ENCODE data around the gene TAP2.
"Not testable (repeated sequence)": the region's sequence is repeated elsewhere in the genome, so short reads cannot be mapped to it uniquely, and the experiment has no call there.

The TAP2 gene

DNA sequence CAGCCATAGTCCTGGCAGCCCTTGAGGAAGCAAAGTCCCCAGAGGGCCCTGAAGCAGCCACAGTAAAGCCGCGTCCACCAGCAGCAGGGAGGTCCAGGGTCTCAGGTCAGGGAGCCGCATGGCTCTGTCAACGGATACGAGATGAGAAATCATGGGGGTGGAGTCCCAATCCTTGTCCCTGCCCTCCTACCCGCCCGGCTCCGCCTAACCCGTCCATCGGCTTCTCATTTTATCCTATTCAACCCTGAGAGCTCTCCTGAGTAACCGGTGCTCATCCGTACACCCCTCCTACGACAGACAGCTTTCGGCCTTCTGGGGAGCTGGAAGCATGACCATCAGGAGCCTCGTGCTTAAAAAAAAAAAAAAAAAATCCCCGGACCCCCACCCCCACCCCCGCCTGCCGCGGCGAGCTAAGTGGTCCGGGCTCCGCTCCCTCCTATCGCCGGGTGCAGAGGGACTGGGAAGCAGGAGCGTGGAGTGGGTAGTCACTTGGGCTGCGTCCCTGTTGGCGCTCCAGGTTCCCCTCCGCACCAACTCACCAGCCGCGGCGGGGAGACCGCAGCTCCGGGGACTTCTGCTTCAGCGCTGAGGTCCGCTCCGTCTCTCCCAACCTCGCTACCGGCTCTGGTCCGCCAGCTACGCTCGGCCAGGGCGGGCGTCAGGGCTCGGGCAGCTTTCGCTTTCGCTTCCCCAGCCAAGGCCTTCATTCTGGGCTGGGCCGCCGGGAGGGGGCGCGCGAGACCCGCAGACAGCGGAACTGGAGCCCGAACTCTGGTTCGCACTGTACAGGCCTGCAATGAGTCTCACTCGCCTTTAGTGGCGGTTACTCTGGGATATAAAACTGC is at the start of gene TAP2:
TAP2 (minus strand) TSS at position 626 of the 845 bp plus-strand sequence; CDS start at position 120, 506 bp downstream.
- Histone ChIP-seq H3K27ac (ENCODE audit: low read length) (peak within 1 kb of the TSS; percentile 74), H3K27me3 (ENCODE audit: low read depth, low read length) (no peaks in the 10 kb centered on the region), H3K4me1 (ENCODE audit: control insufficient read depth in 1 of 2, insufficient read depth in 2 of 2, low read length in 2 of 2) (peaks cover 10 to 20% of the 10 kb centered on the region in 2 donors), H3K4me3 (ENCODE audit: low read depth in 1 of 2, low read length in 2 of 2) (peak within 1 kb of the TSS; percentile 71 to 73), H3K9me3 (ENCODE audit: control insufficient read depth in 1 of 2, low read length in 2 of 2) (no peaks in the 10 kb centered on the region), H3K36me3 (ENCODE audit: control insufficient read depth in 1 of 2, insufficient read depth in 2 of 2, low read length in 2 of 2) (peaks cover 31 to 38% of the 10 kb centered on the region in 2 donors)

DNA sequence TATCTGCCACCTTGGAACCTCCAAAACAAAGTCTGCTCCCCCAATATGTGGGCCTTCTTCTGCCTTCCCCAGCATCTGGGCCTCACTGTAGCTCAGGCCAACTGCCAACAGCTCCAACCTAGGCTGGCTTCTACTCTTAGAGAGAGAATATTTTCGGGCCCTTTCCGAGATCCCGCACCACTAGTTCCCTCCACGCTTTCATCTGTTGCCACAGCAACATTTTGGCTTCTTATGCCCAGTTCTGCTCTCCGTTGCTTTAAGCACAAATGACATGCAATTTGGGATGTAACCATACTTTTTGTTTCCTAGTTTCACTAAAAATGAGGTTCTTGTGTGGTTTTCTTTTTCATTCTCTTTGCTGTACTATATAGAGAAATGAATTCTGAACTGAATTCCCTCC is 49.1 kb upstream of the TAP2 start:
- Histone ChIP-seq H3K4me3 (ENCODE audit: low read depth in 1 of 2, low read length in 2 of 2) (no peak overlapping the region), H3K9me3 (ENCODE audit: control insufficient read depth in 1 of 2, low read length in 2 of 2) (no peaks in the 10 kb centered on the region), H3K36me3 (ENCODE audit: control insufficient read depth in 1 of 2, insufficient read depth in 2 of 2, low read length in 2 of 2) (no peaks in the 10 kb centered on the region), H3K4me1 (ENCODE audit: control insufficient read depth in 1 of 2, insufficient read depth in 2 of 2, low read length in 2 of 2) (peaks cover 0 to 14% of the 10 kb centered on the region in 2 donors), H3K27ac (ENCODE audit: low read length) (no peak overlapping the region), H3K27me3 (ENCODE audit: low read depth, low read length) (no peaks in the 10 kb centered on the region)

GRCh38 chr6:32886681-32887383 is 48.3 kb upstream of the TAP2 start:
- H3K4me1 ChIP-seq (ENCODE audit: control insufficient read depth in 1 of 2, insufficient read depth in 2 of 2, low read length in 2 of 2), result peaks cover 0 to 14% of the 10 kb centered on the region in 2 donors
- H3K27me3 ChIP-seq (ENCODE audit: low read depth, low read length), result no peaks in the 10 kb centered on the region
- H3K4me3 ChIP-seq (ENCODE audit: low read depth in 1 of 2, low read length in 2 of 2), result no peak overlapping the region
- H3K36me3 ChIP-seq (ENCODE audit: control insufficient read depth in 1 of 2, insufficient read depth in 2 of 2, low read length in 2 of 2), result no peaks in the 10 kb centered on the region
- no peaks in the 10 kb centered on the region for H3K9me3 ChIP-seq (ENCODE audit: control insufficient read depth in 1 of 2, low read length in 2 of 2)
- peak overlapping the region; percentile 46 for H3K27ac ChIP-seq (ENCODE audit: low read length)

DNA sequence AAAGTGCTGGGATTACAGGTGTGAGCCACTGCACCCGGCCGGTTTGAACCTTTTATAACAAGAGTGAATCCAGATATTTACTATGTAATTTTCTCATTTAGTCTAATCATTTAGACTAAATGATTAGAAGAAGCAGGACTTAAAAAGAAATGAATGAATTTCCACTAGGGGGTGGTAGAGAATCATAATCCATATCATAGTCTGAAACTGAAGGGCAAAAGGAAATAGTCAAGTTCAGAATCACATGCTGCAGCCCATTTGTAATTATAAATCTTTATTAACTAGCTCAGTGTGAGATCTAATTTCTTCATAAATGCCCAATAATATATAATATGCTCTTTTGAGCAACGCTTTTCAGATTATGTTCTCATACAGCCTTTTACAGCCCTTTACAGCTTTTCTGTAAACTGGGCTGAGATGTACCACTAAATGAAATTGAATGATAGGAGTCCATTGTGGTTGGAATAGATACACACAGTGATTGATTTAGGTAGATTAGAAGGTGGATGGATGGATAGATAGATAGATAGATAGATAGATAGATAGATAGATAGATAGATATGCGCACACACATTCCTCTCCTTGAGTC is 47.3 kb upstream of the TAP2 start:
- Histone ChIP-seq H3K9me3 (ENCODE audit: control insufficient read depth in 1 of 2, low read length in 2 of 2) (no peaks in the 10 kb centered on the region), H3K27ac (ENCODE audit: low read length) (no peak overlapping the region), H3K4me1 (ENCODE audit: control insufficient read depth in 1 of 2, insufficient read depth in 2 of 2, low read length in 2 of 2) (peaks cover 0 to 14% of the 10 kb centered on the region in 2 donors), H3K36me3 (ENCODE audit: control insufficient read depth in 1 of 2, insufficient read depth in 2 of 2, low read length in 2 of 2) (no peaks in the 10 kb centered on the region), H3K4me3 (ENCODE audit: low read depth in 1 of 2, low read length in 2 of 2) (no peak overlapping the region), H3K27me3 (ENCODE audit: low read depth, low read length) (no peaks in the 10 kb centered on the region)

- H3K27ac ChIP-seq (ENCODE audit: low read length), result no peak overlapping the region
- H3K4me1 ChIP-seq (ENCODE audit: control insufficient read depth in 1 of 2, insufficient read depth in 2 of 2, low read length in 2 of 2), result peaks cover 0 to 14% of the 10 kb centered on the region in 2 donors
- peaks cover 4% of the 10 kb centered on the region for H3K27me3 ChIP-seq (ENCODE audit: low read depth, low read length)
- no peaks in the 10 kb centered on the region for H3K36me3 ChIP-seq (ENCODE audit: control insufficient read depth in 1 of 2, insufficient read depth in 2 of 2, low read length in 2 of 2)
- no peaks in the 10 kb centered on the region for H3K9me3 ChIP-seq (ENCODE audit: control insufficient read depth in 1 of 2, low read length in 2 of 2)
- no peak overlapping the region for H3K4me3 ChIP-seq (ENCODE audit: low read depth in 1 of 2, low read length in 2 of 2)
Observed at GRCh38 chr6:32883789-32884188, 45.2 kb upstream of the TAP2 start.

- H3K27ac ChIP-seq (ENCODE audit: low read length), result no peak overlapping the region
- no peak overlapping the region for H3K4me3 ChIP-seq (ENCODE audit: low read depth in 1 of 2, low read length in 2 of 2)
- no peaks in the 10 kb centered on the region for H3K36me3 ChIP-seq (ENCODE audit: control insufficient read depth in 1 of 2, insufficient read depth in 2 of 2, low read length in 2 of 2)
- H3K4me1 ChIP-seq (ENCODE audit: control insufficient read depth in 1 of 2, insufficient read depth in 2 of 2, low read length in 2 of 2), result peaks cover 0 to 14% of the 10 kb centered on the region in 2 donors
- H3K9me3 ChIP-seq (ENCODE audit: control insufficient read depth in 1 of 2, low read length in 2 of 2), result no peaks in the 10 kb centered on the region
- H3K27me3 ChIP-seq (ENCODE audit: low read depth, low read length), result peaks cover 4% of the 10 kb centered on the region
Observed at GRCh38 chr6:32882879-32883250, 44.3 kb upstream of the TAP2 start.

DNA sequence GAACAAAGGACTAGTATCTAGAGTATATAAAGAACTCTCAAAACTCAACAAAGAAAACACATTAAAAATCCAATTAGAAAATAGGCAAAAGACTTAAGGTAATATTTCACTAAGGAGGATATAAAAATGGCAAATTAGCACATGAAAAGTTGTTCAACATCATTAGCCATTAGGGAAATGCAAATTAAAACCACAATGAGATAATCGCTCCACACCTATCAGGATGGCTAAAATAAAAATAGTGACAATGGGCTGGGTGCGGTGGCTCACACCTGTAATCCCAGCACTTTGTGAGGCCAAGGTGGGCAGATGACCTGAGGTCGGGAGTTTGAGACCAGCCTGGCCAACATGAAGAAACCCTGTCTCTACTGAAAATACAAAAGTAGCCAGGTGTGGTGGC is 42.4 kb upstream of the TAP2 start:
- not testable (repeated sequence) for H3K27me3 ChIP-seq (ENCODE audit: low read depth, low read length); H3K36me3 ChIP-seq (ENCODE audit: control insufficient read depth in 1 of 2, insufficient read depth in 2 of 2, low read length in 2 of 2); H3K4me1 ChIP-seq (ENCODE audit: control insufficient read depth in 1 of 2, insufficient read depth in 2 of 2, low read length in 2 of 2); H3K9me3 ChIP-seq (ENCODE audit: control insufficient read depth in 1 of 2, low read length in 2 of 2); H3K27ac ChIP-seq (ENCODE audit: low read length); H3K4me3 ChIP-seq (ENCODE audit: low read depth in 1 of 2, low read length in 2 of 2)

- no peaks in the 10 kb centered on the region for H3K4me1 ChIP-seq (ENCODE audit: control insufficient read depth in 1 of 2, insufficient read depth in 2 of 2, low read length in 2 of 2)
- H3K9me3 ChIP-seq (ENCODE audit: control insufficient read depth in 1 of 2, low read length in 2 of 2), result no peaks in the 10 kb centered on the region
- H3K4me3 ChIP-seq (ENCODE audit: low read depth in 1 of 2, low read length in 2 of 2), result no peak overlapping the region
- peaks cover 4% of the 10 kb centered on the region for H3K27me3 ChIP-seq (ENCODE audit: low read depth, low read length)
- no peak overlapping the region for H3K27ac ChIP-seq (ENCODE audit: low read length)
- no peaks in the 10 kb centered on the region for H3K36me3 ChIP-seq (ENCODE audit: control insufficient read depth in 1 of 2, insufficient read depth in 2 of 2, low read length in 2 of 2)
Observed at GRCh38 chr6:32879691-32880090, 41.2 kb upstream of the TAP2 start.

GRCh38 chr6:32876603-32877002 is 38.1 kb upstream of the TAP2 start:
- Histone ChIP-seq H3K27me3 (ENCODE audit: low read depth, low read length) (peaks cover 4% of the 10 kb centered on the region), H3K36me3 (ENCODE audit: control insufficient read depth in 1 of 2, insufficient read depth in 2 of 2, low read length in 2 of 2) (no peaks in the 10 kb centered on the region), H3K9me3 (ENCODE audit: control insufficient read depth in 1 of 2, low read length in 2 of 2) (no peaks in the 10 kb centered on the region), H3K4me1 (ENCODE audit: control insufficient read depth in 1 of 2, insufficient read depth in 2 of 2, low read length in 2 of 2) (no peaks in the 10 kb centered on the region), H3K27ac (ENCODE audit: low read length) (no peak overlapping the region), H3K4me3 (ENCODE audit: low read depth in 1 of 2, low read length in 2 of 2) (no peak overlapping the region)

DNA sequence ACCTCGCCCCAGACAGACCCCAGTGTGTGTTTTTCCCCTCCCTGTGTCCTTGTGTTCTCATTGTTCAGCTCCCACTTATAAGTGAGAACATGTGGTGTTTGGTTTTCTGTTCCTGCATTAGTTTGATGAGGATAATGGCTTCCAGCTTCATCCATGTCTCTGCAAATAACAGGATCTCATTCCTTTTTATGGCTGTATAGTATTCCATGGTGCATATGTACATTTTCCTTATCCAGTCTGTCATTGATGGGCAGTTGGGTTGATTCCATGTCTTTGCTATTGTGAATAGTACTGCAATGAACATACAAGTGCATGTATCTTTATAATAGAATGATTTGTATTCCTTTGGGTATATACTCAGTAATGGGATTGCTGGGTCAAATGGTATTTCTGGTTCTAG is 35.4 kb upstream of the TAP2 start:
- not testable (repeated sequence) for H3K9me3 ChIP-seq (ENCODE audit: control insufficient read depth in 1 of 2, low read length in 2 of 2); H3K4me3 ChIP-seq (ENCODE audit: low read depth in 1 of 2, low read length in 2 of 2); H3K36me3 ChIP-seq (ENCODE audit: control insufficient read depth in 1 of 2, insufficient read depth in 2 of 2, low read length in 2 of 2); H3K4me1 ChIP-seq (ENCODE audit: control insufficient read depth in 1 of 2, insufficient read depth in 2 of 2, low read length in 2 of 2); H3K27me3 ChIP-seq (ENCODE audit: low read depth, low read length); H3K27ac ChIP-seq (ENCODE audit: low read length)

- Histone ChIP-seq H3K36me3 (ENCODE audit: control insufficient read depth in 1 of 2, insufficient read depth in 2 of 2, low read length in 2 of 2) (no peaks in the 10 kb centered on the region), H3K27me3 (ENCODE audit: low read depth, low read length) (no peaks in the 10 kb centered on the region), H3K4me1 (ENCODE audit: control insufficient read depth in 1 of 2, insufficient read depth in 2 of 2, low read length in 2 of 2) (no peaks in the 10 kb centered on the region), H3K9me3 (ENCODE audit: control insufficient read depth in 1 of 2, low read length in 2 of 2) (no peaks in the 10 kb centered on the region), H3K27ac (ENCODE audit: low read length) (no peak overlapping the region), H3K4me3 (ENCODE audit: low read depth in 1 of 2, low read length in 2 of 2) (no peak overlapping the region)
Observed at GRCh38 chr6:32868257-32868788, 29.8 kb upstream of the TAP2 start.
